Measurements from ENCODE around the gene MTURN. TPM values are rescaled to one million over a fixed set of nuclear protein-coding genes. Genes with fewer than 3 reads are reported as not detected.

The MTURN gene
- total RNA-seq, 1 donor from 2014 or later = 2.8 TPM

GRCh38 chr7:30159698-30160143 is 24.9 kb downstream of the MTURN start:
- DNase-seq (ENCODE audit: low spot score) (no peak), ATAC-seq (peak; percentile 40)

- no peak for ATAC-seq
- no peak for DNase-seq (ENCODE audit: low spot score)
Measured at GRCh38 chr7:30160329-30160728, 25.5 kb downstream of the MTURN start.

GRCh38 chr7:30162133-30162532 is 27.3 kb downstream of the MTURN start:
- ATAC-seq = no peak
- no peak for DNase-seq (ENCODE audit: low spot score)

- no peak for DNase-seq (ENCODE audit: low spot score)
- ATAC-seq = no peak
Measured at GRCh38 chr7:30162622-30163124, 27.9 kb downstream of the MTURN start.

GRCh38 chr7:30163231-30163894 is 28.6 kb downstream of the MTURN start:
- DNase-seq (ENCODE audit: low spot score) (no peak), ATAC-seq (no peak)

GRCh38 chr7:30164567-30164966 is 29.8 kb downstream of the MTURN start:
- no peak for DNase-seq (ENCODE audit: low spot score)
- peak; percentile 89 for ATAC-seq

- no peak for DNase-seq (ENCODE audit: low spot score)
- no peak for ATAC-seq
Measured at GRCh38 chr7:30165590-30165989, 30.8 kb downstream of the MTURN start.

- no peak for DNase-seq (ENCODE audit: low spot score)
- ATAC-seq = no peak
Measured at GRCh38 chr7:30166155-30166840, 31.5 kb downstream of the MTURN start.

- no peak for DNase-seq (ENCODE audit: low spot score)
- no peak for ATAC-seq
Measured at GRCh38 chr7:30166841-30167235, 32.1 kb downstream of the MTURN start.

- DNase-seq (ENCODE audit: low spot score) = no peak
- no peak for ATAC-seq
Measured at GRCh38 chr7:30167901-30168300, 33.1 kb downstream of the MTURN start.

GRCh38 chr7:30168835-30169573 is 34.2 kb downstream of the MTURN start:
- no peak for ATAC-seq
- no peak for DNase-seq (ENCODE audit: low spot score)

GRCh38 chr7:30169579-30169978 is 34.8 kb downstream of the MTURN start:
- DNase-seq (ENCODE audit: low spot score) (no peak), ATAC-seq (peak; percentile 19)

- ATAC-seq (no peak), DNase-seq (ENCODE audit: low spot score) (no peak)
Measured at GRCh38 chr7:30170476-30171205, 35.9 kb downstream of the MTURN start.

- no peak for ATAC-seq
Measured at GRCh38 chr7:30171766-30172447, 37.1 kb downstream of the MTURN start.

GRCh38 chr7:30172451-30172850 is 37.7 kb downstream of the MTURN start:
- no peak for ATAC-seq
- no peak for DNase-seq (ENCODE audit: low spot score)

More at GRCh38 chr7:30171766-30172447, 37.1 kb downstream of the MTURN start:
- DNase-seq (ENCODE audit: low spot score) = no peak

GRCh38 chr7:30173058-30173897 is 38.5 kb downstream of the MTURN start:
- no peak for ATAC-seq
- no peak for DNase-seq (ENCODE audit: low spot score)

GRCh38 chr7:30175180-30175579 is 40.4 kb downstream of the MTURN start:
- DNase-seq (ENCODE audit: low spot score) (no peak), ATAC-seq (no peak)

- DNase-seq (ENCODE audit: low spot score) = no peak
- no peak for ATAC-seq
Measured at GRCh38 chr7:30175636-30176147, 40.9 kb downstream of the MTURN start.

- ATAC-seq = no peak
- DNase-seq (ENCODE audit: low spot score) = no peak
Measured at GRCh38 chr7:30176463-30177109, 41.8 kb downstream of the MTURN start.

Data from left lobe of liver (tissue), 2 donors.